Ramos (cell line): Measurements from ENCODE around the gene CACNA1B.
"Not testable (repeated sequence)": the region's sequence is repeated elsewhere in the genome, so short reads cannot be mapped to it uniquely, and the experiment has no call there.

ENCODE experiments used
- in situ Hi-C: fragments of 300-500 bp; cut with MboI; formaldehyde crosslinking; loops from one replicate; pipeline ENCODE4 v1.14.3; 2022; ENCODE audit warnings: low sequenced_read_pairs; ENCODE audit not compliant: unreplicated experiment

Gene CACNA1B

GRCh38 chr9:138155788-138156187 lies 278.2 kb downstream of the CACNA1B start:
- in situ Hi-C loops = not testable (repeated sequence)

GRCh38 chr9:138166793-138167192 lies 289.2 kb downstream of the CACNA1B start:
- in situ Hi-C loops = not testable (repeated sequence)
